Testis (tissue), 2 donors: Measurements from ENCODE around the gene MTARC1.

Experiments
- POLR2A ChIP-seq: fragments of 450-650 bp; IDR thresholded peaks from one replicate; pipeline ENCODE4 v1.6.1; 2017; ENCODE audit warnings: antibody characterized with exemption, mild to moderate bottlenecking, moderate library complexity
- TF ChIP-seq, protein P1 (sequence below), 3 experiments: fragments of 450-650 bp in 2 of 3; fragments of 200-600 bp in 1 of 3; sonication (generic) in 1 of 3; IDR thresholded peaks; one replicate each; pipeline ENCODE4 v1.5.1; 2016 to 2019; ENCODE audit warnings: antibody characterized with exemption in 3 of 3, mild to moderate bottlenecking in 2 of 3, moderate library complexity in 1 of 3

DNA sequence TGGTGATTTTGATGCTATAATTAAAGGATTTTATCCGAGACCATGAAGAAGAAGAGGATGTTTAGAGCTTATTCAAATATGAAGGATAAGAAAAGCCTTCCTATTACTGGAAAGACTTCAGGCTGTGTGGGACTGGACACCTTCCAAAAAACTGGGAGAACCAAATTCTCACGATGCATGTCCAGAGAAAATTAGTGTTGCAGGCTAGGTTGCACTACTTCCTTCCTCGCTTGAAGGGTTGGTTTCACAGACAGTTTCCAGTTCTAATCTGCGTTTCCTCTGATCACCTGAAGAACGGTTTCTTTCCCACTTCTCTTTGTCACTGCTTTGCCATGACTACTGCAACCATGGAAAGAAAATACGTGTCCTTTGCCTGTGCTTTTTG, 36.6 kb upstream of the MTARC1 start:
- TF ChIP-seq, protein P1, sequence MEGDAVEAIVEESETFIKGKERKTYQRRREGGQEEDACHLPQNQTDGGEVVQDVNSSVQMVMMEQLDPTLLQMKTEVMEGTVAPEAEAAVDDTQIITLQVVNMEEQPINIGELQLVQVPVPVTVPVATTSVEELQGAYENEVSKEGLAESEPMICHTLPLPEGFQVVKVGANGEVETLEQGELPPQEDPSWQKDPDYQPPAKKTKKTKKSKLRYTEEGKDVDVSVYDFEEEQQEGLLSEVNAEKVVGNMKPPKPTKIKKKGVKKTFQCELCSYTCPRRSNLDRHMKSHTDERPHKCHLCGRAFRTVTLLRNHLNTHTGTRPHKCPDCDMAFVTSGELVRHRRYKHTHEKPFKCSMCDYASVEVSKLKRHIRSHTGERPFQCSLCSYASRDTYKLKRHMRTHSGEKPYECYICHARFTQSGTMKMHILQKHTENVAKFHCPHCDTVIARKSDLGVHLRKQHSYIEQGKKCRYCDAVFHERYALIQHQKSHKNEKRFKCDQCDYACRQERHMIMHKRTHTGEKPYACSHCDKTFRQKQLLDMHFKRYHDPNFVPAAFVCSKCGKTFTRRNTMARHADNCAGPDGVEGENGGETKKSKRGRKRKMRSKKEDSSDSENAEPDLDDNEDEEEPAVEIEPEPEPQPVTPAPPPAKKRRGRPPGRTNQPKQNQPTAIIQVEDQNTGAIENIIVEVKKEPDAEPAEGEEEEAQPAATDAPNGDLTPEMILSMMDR (IDR thresholded peaks at IDR 0.05) = no peak
- no peak for TF ChIP-seq POLR2A
